Measurements from ENCODE around the gene CCDC15.
"Not testable (repeated sequence)": the region's sequence is repeated elsewhere in the genome, so short reads cannot be mapped to it uniquely, and the experiment has no call there.

CCDC15 gene

DNA sequence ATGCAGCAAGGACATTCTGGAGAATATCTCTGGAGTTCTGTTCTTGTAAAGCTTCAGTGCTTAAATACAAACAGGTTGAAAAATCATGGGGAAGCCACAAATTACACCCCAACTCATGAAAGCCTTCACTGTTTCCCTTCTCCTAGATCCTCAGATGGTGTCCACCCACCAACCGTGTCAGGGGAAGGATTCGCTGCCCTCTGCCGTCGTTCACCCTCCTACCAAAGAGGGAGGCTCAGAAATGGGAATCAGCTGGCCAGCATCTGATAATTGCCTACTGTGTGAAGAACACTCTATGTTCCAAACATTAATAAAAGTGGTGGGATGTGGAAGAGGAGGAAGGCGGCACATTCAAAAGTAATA, 10.8 kb upstream of the CCDC15 start:
- no peak for DNase-seq

DNA sequence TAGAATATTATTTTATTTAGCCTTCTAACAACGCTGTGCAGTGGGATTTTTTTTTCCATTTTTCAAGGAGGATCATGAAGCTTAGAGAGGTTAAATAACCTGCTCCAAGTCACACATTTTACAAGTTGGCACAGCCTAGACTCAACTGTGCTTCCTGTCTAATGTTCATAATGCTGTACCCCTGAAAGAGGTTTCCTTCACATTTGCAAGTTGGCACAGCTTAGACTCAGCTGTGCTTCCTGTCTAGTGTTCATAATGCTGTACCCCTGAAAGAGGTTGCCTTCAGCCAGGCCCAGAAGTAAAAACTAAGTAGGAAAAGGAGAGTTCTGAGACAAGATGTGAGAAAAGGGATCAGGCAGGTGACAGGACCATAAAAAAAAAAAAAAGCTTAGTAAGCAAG, 10.3 kb upstream of the CCDC15 start:
- no peak for DNase-seq

DNA sequence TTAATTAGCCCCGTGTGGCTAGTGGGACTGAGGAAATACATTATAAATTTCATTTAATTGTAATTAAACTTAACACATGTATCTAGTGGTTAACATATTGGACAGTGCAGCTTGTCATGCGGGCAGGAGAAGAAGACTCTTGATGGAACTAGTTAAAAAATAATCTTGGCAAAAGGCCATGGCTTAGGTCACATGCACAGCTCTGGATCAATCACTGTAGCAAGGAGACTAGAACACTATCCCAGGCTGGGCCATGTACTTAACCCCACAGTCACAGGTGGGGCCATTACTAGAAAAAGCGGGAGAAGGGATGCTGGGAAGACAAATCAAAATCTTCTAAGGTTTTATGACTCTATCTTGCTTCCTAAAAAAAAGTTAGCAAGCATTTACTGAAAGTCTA, 9.4 kb upstream of the CCDC15 start:
- DNase-seq, result no peak

DNA sequence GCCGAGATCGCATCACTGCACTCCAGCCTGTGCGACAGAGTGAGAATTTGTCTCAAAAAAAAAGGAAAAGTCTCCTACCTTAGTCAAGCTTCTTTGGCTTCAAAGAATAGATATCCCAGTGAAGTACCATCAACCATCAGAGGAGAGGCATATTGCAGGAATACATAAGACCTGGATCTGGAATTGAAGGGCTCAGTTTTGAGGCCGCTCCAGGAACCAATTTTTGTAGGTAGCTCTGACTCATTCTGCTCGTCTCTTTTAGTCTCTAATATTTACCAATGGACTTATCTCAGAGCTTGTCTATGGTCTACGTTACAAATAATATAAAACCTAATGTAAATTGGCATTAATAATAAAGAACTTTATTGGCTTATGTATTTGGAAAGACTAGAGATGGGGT, 8.2 kb upstream of the CCDC15 start:
- DNase-seq, result no peak

DNA sequence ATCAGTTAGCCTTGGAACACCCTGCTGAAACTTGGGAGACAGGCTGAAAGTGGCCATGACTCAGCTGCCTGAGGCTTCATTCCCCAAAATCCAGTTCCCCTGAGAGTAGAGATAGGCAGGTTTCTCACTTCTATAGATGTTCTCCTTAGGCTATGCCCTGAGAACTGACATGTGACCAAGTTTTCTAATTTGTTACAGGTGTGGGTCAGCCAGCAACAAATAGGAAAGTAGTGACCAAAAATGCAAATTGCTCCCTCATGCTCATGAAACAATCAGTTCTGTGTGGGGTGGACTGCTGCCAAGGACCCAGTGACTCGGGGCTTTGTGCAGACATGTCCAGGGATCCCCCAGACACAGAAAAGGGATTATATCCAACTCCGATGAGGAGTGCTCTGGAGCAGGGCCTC, 7.3 kb upstream of the CCDC15 start:
- DNase-seq, result no peak

DNA sequence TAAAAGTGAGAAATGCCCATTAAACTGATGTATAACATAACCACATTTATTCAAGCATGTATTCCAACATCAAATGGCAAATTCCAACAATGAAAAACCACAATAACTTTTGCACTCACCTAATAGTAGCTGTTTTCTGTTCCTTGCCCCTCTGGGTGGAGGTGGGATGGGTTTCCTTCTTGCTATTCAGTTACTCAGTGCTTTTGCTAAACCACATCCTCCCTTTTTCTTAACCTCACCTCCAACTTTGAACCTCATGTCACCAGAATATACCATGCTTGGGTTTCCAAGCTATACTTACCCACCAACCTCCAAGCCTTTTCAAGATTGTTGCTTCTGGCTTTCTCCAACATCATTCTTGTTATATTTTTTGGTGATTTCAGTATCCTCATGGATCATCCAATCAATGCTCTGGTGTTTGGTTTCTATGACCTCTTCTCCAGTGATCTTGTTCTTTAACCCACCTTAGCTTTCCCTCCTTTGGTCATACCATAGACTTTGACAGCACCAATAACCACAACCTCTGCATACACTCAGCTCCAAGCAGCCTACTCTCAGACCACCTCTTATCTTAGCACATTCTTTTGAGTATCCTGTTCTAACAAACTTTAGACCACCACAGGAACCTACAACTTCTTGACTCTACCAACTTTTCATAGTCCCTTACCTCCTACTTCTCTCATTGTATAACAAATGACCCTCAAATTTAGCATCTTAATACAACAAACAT, 3.2 kb upstream of the CCDC15 start:
- DNase-seq, result no peak

DNA sequence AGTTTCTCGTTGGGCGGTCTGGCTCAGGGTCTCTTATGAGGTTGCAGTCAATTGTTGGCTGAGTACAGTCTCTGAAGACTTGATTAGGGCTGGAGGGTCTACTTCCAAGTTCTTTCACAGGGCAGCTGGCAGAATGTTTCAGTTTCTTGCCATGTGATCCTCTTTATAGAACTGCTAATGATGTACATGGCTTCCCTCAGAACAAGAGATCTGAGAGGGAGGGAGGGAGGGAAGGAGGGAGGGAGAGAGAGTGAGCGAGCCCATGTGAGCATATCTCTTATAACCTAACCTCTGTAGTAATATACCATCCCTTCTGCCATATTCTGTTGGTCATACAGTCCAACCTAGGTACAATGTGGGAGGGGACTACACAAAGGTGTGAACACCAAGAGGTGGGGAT, 2.7 kb upstream of the CCDC15 start:
- no peak for DNase-seq

DNA sequence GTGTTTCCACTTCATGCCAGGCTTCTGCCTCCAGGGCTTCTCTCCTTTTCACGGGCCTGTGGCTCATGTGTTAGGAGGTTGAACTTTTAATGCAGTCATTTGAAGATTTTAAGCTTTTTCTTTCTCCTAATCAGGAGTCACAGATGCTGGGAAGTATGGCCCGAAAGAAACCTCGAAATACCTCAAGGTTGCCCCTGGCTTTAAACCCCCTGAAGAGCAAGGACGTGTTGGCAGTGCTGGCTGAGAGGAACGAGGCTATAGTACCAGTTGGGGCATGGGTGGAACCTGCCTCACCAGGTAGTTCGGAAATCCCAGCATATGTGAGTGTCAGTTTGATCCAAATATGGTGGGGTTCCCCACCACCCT, 571 bp downstream of the CCDC15 start:
- DNase-seq, result no peak

DNA sequence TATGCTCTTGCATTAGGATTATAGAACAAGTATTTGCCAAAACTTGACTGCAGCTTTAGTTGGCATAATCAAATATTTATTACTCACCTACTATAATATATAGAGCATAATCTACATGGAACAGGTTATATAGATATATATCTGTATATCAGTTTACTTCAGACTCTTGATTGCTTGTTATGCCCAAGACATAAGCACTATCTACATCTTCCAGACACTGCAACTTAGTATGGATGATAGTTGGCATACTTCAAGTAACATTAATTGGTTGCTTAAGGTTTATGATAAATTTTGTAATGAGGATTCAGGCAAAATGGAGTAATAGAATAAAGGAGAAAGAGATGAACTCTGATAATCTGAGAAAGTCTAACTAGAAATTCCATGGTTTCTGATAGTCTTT, 1.0 kb downstream of the CCDC15 start:
- no peak for DNase-seq

DNA sequence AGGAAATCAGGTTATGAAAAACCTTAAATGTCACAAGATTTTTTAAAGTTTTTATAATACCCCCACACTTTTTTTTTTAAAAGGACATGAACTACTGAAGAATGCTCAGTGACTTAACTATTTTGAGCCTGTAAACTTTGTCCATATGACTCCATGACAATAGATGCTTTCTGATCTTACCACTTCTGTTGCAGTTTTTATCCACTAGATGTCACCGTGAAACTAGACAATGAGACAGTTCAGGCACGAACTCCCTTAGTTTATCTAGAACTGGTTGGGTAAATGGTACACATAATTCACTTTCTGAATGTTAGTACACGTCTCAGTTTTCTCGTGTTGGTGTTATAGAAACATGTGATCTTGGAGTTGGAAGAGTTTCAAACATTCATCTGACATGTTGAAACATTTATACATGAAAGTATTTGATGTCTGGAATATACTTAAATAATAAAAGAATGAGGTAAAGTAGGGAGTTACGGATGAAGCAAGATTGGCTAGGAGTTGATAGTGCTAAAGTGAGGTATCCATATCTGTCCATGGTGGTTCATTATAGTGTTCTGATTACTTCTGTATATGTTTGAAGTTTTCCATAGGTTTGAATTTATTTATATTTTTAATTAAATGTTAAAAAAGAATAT, 8.1 kb downstream of the CCDC15 start:
- peak; percentile 91 for DNase-seq

DNA sequence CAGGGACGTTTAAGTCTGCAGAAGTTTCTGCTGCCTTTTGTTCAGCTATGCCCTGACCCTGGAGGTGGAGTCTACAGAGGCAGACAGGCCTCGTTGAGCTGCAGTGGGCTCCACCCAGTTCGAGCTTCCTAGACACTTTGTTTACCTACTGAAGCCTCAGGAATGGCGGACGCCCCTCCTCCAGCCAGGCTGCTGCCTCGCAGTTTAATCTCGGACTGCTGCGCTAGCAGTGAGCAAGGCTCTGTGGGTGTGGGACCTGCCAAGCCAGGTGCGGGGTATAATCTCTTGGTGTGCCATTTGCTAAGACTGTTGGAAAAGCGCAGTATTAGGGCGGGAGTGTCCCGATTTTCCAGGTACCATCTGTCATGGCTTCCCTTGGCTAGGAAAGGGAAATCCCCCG, 14.2 kb downstream of the CCDC15 start:
- not testable (repeated sequence) for DNase-seq

DNA sequence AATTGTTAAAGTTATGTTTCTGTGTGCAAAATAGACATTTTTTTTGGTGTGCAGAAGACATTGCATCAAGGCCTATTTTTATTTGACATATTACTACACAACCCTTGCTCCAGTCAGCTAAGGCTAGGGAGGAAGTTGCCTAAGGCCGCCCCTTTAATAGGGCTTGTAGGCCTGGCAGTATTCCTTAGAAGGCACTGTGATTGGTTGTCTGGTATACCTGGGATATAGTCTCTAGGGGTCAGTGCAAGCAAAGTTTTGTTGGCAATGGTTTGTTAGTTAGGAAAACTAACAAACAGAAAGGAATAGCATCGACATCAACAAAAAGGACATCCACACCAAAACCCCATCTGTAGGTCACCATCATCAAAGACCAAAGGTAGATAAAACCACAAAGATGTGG, 16.9 kb downstream of the CCDC15 start:
- DNase-seq, result no peak

DNA sequence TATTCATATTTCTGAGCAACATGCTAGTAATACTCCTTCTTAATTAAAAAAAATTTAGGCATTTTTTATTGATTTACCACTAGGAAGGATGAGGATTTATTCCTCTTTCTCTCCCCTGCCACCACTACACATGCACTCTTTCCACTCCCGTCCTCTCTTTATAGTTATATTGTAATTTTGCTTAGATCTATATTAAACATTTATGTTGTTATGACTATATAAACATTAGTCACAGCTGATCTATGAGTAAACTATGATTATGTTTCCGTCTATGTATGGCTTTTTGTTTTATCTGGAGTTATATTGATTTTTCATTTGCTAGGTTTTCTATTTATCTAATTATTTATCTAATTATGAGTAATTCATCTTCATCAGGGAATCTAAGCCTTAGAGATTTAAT, 17.8 kb downstream of the CCDC15 start:
- DNase-seq, result no peak

DNA sequence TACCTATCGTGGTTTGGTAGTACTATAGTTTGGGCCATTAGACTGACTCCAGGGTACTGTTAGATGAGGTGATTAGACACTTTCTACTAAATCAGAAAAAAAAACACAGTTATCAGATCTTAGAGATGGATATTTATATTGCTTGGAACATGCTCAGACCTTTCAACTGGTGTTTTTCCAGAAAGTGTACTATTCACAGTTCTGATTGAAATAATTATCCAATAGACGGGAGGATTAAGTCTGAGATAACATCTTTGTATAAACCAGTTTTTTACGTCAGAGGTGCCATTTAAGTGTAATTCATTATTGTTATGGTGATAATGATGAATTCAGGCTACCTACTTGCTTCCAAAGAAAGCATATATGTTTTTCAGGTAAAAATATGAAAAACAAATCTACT, 22.5 kb downstream of the CCDC15 start:
- no peak for DNase-seq

DNA sequence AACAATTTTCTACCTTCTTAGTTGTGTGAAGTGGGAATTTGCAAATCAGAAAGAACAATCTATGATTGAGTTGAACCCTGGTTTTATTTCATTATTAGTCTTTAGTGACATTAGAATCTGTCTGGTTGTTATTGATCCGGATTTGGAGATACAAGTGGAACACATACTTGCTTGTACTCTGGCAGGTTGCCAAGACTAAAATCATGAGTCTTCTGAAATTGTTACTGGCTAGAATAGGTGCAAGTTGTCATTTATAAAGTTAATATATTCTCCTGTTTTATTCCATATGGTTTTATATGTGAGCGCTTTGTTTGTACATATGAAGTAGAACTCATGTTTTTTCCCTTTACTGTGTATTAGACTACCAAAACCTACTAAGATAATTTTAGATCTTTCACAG, 23.0 kb downstream of the CCDC15 start:
- DNase-seq, result no peak

DNA sequence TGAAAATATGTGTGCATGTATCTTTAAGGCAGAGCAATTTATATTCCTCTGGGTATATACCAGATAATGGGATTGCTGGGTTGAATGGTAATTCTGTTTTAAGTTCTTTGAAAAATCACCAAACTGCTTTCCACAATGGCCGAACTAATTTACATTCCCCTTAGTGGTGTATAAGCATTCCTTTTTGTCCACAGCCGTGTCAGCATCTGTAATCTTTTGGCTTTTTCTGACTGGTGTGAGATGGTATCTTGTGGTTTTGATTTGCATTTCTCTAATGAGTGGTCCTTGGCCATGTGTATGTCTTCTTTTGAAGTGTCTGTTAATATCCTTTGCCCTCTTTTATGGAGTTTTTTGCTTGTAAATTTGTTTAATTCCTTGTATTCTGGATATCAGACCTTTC, 24.3 kb downstream of the CCDC15 start:
- DNase-seq, result no peak

DNA sequence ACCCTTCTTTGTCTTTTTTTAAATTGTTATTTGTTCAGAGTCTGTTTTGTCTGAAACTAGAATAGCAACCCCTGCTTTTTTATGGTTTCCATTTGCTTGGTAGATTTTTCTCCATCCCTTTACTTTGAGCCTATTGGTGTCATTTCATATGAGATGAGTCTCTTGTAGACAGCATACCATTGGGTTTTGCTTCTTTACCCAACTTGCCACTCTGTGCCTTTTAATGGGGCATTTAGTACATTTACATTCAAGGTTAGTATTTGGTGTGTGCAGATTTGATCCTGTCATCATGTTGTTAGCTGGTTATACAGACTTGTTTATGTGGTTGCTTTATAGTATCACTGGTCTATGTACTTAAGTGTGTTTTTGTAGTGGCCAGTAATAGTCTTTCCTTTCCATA, 28.0 kb downstream of the CCDC15 start:
- no peak for DNase-seq

DNA sequence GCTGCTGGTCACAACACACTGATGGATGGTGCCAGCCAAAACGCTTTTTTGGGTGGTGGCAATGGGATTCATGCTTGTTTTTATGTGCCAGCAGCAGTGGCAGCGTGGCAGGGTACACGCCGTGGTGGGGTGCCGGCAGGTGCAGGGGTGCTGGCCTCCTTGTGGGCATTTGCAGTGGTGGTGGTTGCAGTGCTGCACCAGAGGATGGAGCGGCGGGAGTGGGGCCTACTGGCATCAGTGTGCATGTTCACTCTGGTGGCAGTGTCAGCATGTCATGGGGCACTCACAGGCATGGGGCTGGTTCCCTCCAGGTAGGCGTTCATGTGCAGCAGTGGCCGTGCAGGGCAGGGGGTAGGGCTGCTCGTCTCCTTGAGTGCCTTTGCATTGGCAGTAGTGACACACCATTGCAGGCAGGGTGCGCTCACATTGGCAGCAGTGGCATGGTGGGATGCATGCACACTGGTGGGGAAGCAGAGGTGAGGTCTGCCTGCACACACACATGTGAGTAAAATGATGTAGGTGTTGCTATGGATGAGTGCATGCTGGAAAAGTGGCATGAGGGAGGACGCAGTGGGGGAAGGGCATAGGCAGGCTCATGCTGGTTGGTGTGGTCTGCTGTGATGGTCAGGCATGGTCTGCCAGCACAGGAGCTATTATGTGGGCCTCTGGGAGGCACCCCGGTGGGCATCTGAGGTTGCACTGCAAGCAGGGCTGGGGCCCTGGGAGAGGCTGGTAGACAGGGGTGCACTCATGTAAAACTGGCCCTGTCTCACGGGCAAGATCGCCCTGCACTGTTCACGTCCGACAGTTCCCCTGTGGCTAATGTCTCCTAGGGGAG, 29.9 kb downstream of the CCDC15 start:
- DNase-seq, result no peak

DNA sequence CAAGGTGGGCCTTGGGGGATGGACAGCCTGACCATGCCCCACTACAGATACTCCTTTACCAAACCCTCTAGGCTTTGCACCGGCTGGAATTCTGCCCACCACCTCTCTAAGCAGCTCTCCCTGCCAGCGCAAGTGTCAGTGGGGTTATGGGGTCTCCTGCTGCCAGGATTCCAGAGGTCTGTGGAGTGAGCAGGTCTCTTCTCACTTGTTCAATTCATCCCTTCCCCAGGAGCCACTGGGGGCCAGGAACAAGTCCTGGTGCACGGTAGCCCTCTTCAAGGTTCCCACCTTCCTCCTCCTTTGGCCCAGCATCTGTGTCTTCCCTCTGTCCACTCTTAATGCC, 30.5 kb downstream of the CCDC15 start:
- DNase-seq, result no peak

DNA sequence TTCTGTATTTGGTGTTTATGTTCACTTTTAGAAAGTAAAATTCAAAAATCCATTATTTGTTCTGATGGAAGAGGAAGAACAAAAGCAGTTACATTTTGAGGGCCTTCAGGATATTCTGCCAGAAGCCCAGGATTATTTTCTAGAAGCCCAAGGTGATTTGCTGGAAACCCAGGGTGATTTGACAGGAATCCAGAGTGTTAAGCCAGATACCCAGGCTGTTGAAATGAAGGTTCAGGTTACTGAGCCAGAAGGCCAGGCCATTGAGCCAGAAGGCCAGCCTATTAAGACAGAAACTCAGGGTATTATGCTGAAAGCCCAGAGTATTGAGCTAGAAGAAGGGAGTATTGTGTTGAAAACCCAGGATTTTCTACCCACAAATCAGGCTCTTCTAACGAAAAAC, 33.1 kb downstream of the CCDC15 start:
- no peak for DNase-seq

DNA sequence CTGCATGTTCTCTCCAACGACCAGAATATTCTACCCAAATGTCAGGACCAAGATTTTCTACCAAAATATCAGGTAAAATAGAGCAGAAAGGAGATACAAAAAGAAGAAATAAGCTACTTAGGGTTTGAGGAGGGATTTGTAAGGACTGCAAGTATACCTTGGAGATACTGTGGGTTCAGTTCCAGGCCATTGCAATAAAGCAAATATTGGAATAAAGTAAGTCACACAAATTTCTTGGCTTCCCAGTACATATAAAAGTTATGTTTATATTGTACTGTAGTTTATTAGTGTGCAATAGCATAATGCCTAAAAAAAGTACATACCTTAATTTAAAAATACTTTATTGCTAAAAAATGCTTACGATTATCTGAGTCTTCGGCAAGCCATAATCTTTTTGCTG, 34.1 kb downstream of the CCDC15 start:
- DNase-seq, result no peak

DNA sequence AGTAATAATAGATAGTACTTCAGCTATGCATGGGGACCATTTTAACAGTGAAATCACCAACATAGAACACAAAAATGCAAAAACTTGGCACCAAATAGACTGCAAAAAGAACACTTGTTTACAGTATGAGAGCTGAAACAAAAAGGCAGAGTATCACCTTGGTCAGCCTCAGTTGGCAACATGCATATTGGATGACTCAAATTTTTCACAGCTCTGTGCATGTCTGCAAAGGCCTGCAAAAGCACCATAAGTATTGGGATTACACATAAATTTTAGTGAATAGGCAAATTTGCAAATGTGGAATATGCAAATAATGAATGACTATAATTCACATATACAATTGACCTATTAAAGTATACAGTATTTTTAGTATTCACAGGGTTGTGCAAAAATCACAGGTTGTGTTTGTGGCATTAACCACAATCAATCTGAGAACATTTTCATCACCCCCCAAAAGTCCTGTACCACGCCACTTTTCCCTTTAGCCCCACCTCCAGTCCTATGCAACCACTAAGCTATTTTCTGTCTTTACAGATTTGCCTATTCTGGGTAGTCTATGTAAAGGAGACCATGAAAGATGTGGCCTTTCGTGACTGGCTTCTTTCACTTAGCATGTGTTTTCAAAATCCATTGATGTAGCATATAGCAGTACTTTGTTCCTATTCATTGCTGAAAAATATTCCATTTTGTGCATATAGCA, 47.2 kb downstream of the CCDC15 start:
- peak; percentile 94 for DNase-seq

DNA sequence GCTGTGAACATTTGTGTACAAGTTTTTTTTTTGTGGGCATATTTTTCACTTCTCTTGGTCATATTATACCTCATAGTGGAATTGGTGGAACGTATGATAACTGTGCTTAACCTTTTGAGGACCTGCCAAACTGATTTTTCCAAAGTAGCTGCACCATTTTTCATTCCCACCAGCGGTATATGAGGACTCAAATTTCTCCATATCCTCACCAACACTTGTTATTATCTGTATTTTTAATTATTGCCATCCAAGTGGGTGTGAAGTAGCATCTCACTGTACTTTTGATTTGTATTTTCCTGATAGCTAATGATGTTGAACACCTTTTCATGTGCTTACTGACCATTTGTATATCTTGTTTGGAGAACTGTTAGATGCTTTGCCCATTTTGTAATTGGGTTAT, 47.8 kb downstream of the CCDC15 start:
- DNase-seq, result no peak

DNA sequence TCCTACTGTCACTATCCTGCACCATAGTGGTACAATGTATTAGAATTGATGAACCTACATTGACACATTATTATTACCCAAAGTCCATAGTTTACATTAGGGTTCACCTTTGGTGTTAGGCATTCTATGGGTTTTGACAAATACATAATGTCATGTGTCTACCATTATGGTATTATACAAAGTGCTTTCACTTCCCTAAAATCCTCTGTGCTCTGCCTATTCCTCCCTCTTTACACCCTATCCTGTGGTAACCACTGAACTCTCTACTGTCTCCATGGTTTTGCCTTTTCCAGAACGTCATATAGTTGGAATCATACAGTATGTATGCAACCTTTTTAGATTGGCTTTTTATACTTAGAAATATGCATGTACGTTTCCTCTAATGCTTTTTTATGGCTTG, 51.5 kb downstream of the CCDC15 start:
- DNase-seq, result no peak
